A673 (cell line): ENCODE results near the gene ATP8A2.

Experiments
- EZH2 ChIP-seq: fragments of 200-600 bp; sonication (generic); IDR thresholded peaks from 2 replicates; pipeline ENCODE4 v1.6.1; 2017; ENCODE audit warnings: borderline replicate concordance, low read depth, mild to moderate bottlenecking, mixed read lengths, antibody characterized with exemption, low read length; ENCODE audit not compliant: poor library complexity, severe bottlenecking
- TF ChIP-seq, protein P1 (sequence below): fragments of 300-800, 200-600 bp; sonication (generic); conservative IDR thresholded peaks from 2 replicates; pipeline ENCODE4 v1.5.1; 2017; ENCODE audit warnings: low read depth, mild to moderate bottlenecking, antibody characterized with exemption, low read length, moderate library complexity, mixed read lengths

DNA sequence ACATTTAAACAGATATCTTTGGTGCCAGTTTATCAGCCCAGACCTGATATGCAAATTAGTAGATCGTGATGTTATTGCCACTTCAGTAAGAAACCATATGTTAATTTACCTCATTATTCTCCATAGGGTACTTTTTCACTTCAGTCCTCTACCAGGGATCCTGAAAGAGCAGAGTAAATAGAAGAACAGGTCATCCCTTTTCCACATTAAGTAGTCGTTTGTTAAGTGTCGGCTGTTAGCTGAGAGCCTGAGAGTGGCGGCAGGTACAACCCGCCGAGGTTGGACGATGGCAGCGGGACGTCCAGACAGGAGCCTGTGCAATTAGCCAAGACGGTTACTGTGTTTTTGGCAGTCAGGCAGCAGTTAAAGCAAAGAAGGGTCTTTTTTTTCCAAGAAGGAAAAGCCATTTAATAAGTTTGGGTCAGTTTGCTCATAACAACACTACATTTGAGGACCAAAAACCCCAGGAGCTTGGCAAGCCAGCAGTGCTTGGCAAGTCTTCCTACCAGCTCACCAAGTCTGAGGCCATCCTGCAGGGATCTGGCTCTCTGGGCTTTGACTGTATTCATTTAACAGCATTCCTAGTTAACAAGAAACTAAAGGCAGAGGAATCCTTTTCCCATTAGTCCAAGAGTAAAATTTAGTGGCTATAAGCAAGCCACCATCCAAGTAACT is 448.2 kb downstream of the ATP8A2 start:
- TF ChIP-seq, protein P1, sequence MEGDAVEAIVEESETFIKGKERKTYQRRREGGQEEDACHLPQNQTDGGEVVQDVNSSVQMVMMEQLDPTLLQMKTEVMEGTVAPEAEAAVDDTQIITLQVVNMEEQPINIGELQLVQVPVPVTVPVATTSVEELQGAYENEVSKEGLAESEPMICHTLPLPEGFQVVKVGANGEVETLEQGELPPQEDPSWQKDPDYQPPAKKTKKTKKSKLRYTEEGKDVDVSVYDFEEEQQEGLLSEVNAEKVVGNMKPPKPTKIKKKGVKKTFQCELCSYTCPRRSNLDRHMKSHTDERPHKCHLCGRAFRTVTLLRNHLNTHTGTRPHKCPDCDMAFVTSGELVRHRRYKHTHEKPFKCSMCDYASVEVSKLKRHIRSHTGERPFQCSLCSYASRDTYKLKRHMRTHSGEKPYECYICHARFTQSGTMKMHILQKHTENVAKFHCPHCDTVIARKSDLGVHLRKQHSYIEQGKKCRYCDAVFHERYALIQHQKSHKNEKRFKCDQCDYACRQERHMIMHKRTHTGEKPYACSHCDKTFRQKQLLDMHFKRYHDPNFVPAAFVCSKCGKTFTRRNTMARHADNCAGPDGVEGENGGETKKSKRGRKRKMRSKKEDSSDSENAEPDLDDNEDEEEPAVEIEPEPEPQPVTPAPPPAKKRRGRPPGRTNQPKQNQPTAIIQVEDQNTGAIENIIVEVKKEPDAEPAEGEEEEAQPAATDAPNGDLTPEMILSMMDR, result no peak
- TF ChIP-seq EZH2, result no peak
